Left ventricle myocardium inferior (tissue), 1 donor: Measurements from ENCODE around the gene DAZAP1. TPM values are rescaled to one million over a fixed set of nuclear protein-coding genes. Genes with fewer than 3 reads are reported as not detected.

Source experiments
- DNase-seq: peaks from one replicate; pipeline ENCODE4 v3.0.0-alpha.2; 2020
- H3K27ac ChIP-seq: fragments of 200-600 bp; replicated peaks from 2 replicates; pipeline ENCODE4 v1.8.0; 2021
- H3K27me3 ChIP-seq: fragments of 200-600 bp; 2 replicates; pipeline ENCODE4 v1.8.0; 2021; ENCODE audit warnings: low read depth
- H3K36me3 ChIP-seq: fragments of 200-600 bp; 2 replicates; pipeline ENCODE4 v1.8.0; 2021
- H3K4me1 ChIP-seq: fragments of 200-600 bp; 2 replicates; pipeline ENCODE4 v1.8.0; 2021
- H3K4me3 ChIP-seq: fragments of 200-600 bp; 2 replicates; pipeline ENCODE4 v1.8.0; 2021; ENCODE audit warnings: mild to moderate bottlenecking, moderate library complexity
- H3K9me3 ChIP-seq: fragments of 200-600 bp; replicated peaks from 2 replicates; pipeline ENCODE4 v1.8.0; 2021
- CTCF ChIP-seq: fragments of 200-600 bp; IDR thresholded peaks from 2 replicates; pipeline ENCODE4 v1.8.0; 2021; ENCODE audit warnings: antibody characterized with exemption, mild to moderate bottlenecking, borderline replicate concordance
- intact Hi-C: fragments of 100-400 bp; cut with micrococcal nuclease; formaldehyde crosslinking; loops from one replicate; pipeline ENCODE4 v1.11.0; 2022
- total RNA-seq: library from RNA; stranded (reverse); fragmentation: NEBNext Ultra II Directional; extraction: Animal tissue kit (Norgen Biotek cat#: 25700); gene quantifications from one replicate; pipeline ENCODE4 v1.2.1, GENCODE V29; 2021
- donor health status: DM: no; HTN: yes; CAD: no; lungs with severe emphysema.

DAZAP1 gene
- total RNA-seq, 1 donor from 2014 or later, result 81.8 TPM

DNA sequence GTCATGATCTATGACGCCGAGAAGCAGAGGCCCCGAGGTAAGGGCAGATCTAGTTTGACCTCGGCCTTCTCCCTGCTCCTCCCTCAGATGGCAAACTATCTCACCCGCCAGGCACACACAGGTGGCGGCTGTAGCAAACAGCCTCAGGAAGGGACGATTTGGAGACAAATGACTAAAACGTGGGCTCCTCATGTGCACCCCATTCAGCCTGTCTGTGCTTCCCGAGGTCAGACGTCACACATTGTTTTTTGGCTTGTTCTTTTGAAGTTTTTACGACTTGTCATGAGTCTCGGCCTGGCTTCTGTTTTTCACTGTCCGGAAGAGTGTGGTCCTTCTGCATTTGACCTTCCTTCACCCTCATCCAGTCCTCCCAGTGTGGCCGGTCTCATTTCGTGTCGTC lies 15.0 kb downstream of the DAZAP1 start:
- peaks cover 70% of the 10 kb centered on the region for H3K36me3 ChIP-seq
- peaks cover 41% of the 10 kb centered on the region for H3K4me1 ChIP-seq
- no peak for TF ChIP-seq CTCF
- intact Hi-C loops, result no loop called here
- no peaks in the 10 kb centered on the region for H3K9me3 ChIP-seq
- H3K27me3 ChIP-seq, result no peaks in the 10 kb centered on the region
- DNase-seq, result no peak
- peak overlapping the region; percentile 18 for H3K27ac ChIP-seq
- no peak overlapping the region for H3K4me3 ChIP-seq

DNA sequence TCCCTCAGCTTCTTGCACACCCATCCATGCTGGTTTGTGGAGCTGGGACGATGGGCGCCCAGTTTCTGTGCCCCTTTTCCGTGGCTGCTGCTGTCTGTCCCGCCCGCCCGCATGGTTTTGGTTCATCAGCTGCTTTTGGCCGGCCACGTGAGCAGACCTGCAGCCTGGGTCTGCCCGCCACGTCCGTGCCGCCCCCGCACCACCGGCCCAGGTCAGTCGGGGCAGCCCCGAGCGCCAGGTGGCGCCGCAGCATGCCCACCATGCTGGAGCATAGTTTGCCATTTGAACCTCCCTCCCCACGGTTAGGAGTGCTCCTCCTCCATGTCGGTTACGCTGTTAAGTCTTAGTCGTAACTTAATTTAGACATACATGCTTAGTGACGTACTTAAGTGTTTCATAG lies 15.6 kb downstream of the DAZAP1 start:
- intact Hi-C loops, result no loop called here
- no peak overlapping the region for H3K27ac ChIP-seq
- no peak for DNase-seq
- no peak overlapping the region for H3K4me3 ChIP-seq
- no peak for TF ChIP-seq CTCF
- H3K36me3 ChIP-seq, result peaks cover 75% of the 10 kb centered on the region
- peaks cover 36% of the 10 kb centered on the region for H3K4me1 ChIP-seq
- H3K9me3 ChIP-seq, result no peaks in the 10 kb centered on the region
- H3K27me3 ChIP-seq, result no peaks in the 10 kb centered on the region

DNA sequence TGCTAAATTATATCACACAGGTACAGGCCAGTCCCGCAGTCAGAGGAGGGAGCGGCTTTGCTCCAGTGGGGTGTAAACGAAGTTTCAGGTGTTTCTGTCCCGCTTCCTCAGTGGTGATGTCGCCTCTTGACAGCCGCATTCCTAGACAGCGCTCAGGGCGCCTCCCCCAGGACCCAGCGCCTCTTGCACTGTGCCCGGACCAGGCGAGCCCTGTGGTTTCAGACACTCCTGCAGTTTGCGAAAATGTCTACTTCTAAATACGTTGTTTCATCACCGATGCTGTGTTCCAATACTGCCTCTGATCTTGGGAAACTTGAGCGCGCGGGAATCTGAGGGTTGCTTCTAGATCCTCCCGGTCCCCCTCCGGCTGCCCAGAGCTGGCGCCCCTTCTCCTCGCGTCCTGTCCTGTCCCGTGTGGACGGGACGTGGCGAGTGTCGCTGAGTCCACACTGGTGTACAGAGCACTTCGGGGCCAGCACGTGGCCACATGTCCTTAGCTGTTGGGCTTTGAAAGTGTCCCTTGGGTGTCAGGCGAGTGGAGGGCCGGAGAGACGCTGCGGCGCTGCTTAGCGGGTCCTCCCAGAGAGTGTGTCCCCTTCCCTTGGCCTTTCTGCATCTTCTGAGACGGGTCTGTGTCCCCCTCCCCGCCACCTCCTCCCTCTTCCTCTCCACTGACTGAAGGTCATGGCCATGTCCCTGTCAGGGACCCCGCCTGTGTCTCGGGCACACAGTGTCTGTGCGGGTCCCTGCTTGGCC lies 16.2 kb downstream of the DAZAP1 start:
- Histone ChIP-seq H3K4me3 (no peak overlapping the region), H3K4me1 (peaks cover 30% of the 10 kb centered on the region), H3K9me3 (no peaks in the 10 kb centered on the region), H3K36me3 (peaks cover 82% of the 10 kb centered on the region), H3K27ac (no peak overlapping the region), H3K27me3 (no peaks in the 10 kb centered on the region)
- no peak for TF ChIP-seq CTCF
- intact Hi-C loops, result no loop called here
- no peak for DNase-seq

- peaks cover 82% of the 10 kb centered on the region for H3K36me3 ChIP-seq
- no peak for TF ChIP-seq CTCF
Observed at GRCh38 chr19:1424192-1424955, 17.0 kb downstream of the DAZAP1 start.

DNA sequence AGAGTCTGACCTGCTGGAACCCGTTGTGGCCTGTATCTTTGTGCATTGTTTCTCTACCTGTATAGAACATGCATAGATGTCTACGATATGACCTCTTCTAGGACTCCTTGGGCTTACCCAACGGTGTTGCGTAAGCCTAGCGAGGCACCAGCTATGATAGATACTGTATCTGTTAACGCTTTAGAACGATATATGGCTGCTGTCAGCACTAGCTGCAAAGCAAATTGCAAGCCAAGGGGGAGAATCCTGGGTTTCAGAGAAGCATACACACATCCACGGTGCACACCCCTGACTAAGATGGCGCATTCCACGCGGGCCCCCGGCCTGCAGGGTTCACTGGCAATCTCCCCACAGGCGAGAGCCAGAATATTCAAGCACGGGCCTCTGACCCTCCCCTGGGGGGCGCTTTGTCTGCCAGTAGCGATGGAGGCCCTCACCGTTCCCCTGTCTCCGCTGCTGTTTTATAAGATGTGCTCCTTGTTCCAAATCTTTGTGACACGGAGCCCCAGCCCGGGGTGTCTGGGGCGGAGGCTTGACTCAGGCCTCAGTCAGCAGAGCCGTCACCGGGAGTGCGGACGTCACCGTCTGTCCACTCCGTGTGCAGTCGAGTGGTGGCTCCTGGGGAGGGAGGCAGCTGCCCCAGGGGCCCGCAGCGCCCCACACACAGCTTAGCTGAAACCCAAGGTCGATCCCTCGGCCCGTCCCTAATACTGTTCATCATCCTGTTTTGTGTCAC lies 17.9 kb downstream of the DAZAP1 start:
- DNase-seq, result no peak
- peaks cover 88% of the 10 kb centered on the region for H3K36me3 ChIP-seq
- no peak for TF ChIP-seq CTCF
- H3K4me1 ChIP-seq, result peaks cover 34% of the 10 kb centered on the region
- intact Hi-C loops, result no loop called here
- no peak overlapping the region for H3K4me3 ChIP-seq
- no peaks in the 10 kb centered on the region for H3K27me3 ChIP-seq
- no peaks in the 10 kb centered on the region for H3K9me3 ChIP-seq
- no peak overlapping the region for H3K27ac ChIP-seq

More at GRCh38 chr19:1424192-1424955, 17.0 kb downstream of the DAZAP1 start:
- H3K4me3 ChIP-seq, result no peak overlapping the region
- DNase-seq, result no peak
- H3K4me1 ChIP-seq, result peaks cover 30% of the 10 kb centered on the region
- intact Hi-C loops, result no loop called here
- H3K27me3 ChIP-seq, result no peaks in the 10 kb centered on the region
- H3K9me3 ChIP-seq, result no peaks in the 10 kb centered on the region
- H3K27ac ChIP-seq, result no peak overlapping the region
